GM12878 (cell line): ENCODE measurements around the gene MEIOB. TPM values are rescaled to one million over a fixed set of nuclear protein-coding genes. Genes with fewer than 3 reads are reported as not detected.

Source experiments
- ATAC-seq: fragments of 200-7000 bp; cut with Tn5 transposase; 3 replicates; pipeline ENCODE4 v1.9.1; 2020; ENCODE audit warnings: mild to moderate bottlenecking, moderate library complexity
- BruUV-seq: library from RNA; stranded (reverse); fragments of 400-500 nt; replicated peaks from 2 replicates; lab custom pipeline; 2021; lab: Mats Ljungman, UMichigan
- CTCF ChIA-PET: fragments of 300-600 bp; sonication (Branson Sonifier 250); formaldehyde crosslinking; extraction: SDS; loops from one replicate; lab custom pipeline; 2021; ENCODE audit warnings: inconsistent platforms; lab: Yijun Ruan, JAX
- POLR2A ChIA-PET: fragments of 350-600 bp; formaldehyde crosslinking; extraction: SDS; loops from one replicate; lab custom pipeline; 2021; ENCODE audit warnings: inconsistent platforms; lab: Charles Lee
- RAD21 ChIA-PET: fragments of 300-600 bp; sonication (Branson Sonifier 250); formaldehyde crosslinking; loops from one replicate; lab custom pipeline; 2023; ENCODE audit warnings: antibody characterized with exemption; ENCODE audit not compliant: unreplicated experiment; lab: Charles Lee
- SMC1A ChIA-PET: fragments of 300-600 bp; sonication (Branson Sonifier 250); formaldehyde crosslinking; loops from one replicate; lab custom pipeline; 2023; ENCODE audit not compliant: unreplicated experiment, uncharacterized antibody; lab: Charles Lee
- DNase-seq: peaks from one replicate; pipeline ENCODE4 v3.0.0-alpha.2; 2011; ENCODE audit warnings: low read depth, low spot score
- FAIRE-seq: peaks from 3 replicates; lab custom pipeline; 2011; peaks lifted over from hg19 to GRCh38; lab: Jason Lieb, UNC
- H2AFZ ChIP-seq: 2 replicates; pipeline ENCODE4 v1.6.0; 2011; ENCODE audit warnings: low read depth, low read length, control low read depth; ENCODE audit not compliant: control insufficient read depth
- H3K27ac ChIP-seq: 2 replicates; pipeline ENCODE4 v1.5.1; 2011; ENCODE audit warnings: control low read depth; ENCODE audit not compliant: control insufficient read depth, insufficient read depth
- H3K27me3 ChIP-seq, 2 experiments: replicated peaks in 1 of 2; 2 replicates each; pipeline versions ENCODE4 v1.6.0 to v1.6.1; 2011; ENCODE audit warnings: low read length in 1 of 2; ENCODE audit not compliant: control insufficient read depth in 2 of 2, insufficient read depth in 2 of 2
- H3K36me3 ChIP-seq, 2 experiments: 2 replicates each; pipeline ENCODE4 v1.5.1; 2011; ENCODE audit warnings: low read length in 1 of 2; ENCODE audit not compliant: control insufficient read depth in 2 of 2, insufficient read depth in 2 of 2
- H3K4me1 ChIP-seq: 2 replicates; pipeline ENCODE4 v1.6.1; 2011; ENCODE audit warnings: mild to moderate bottlenecking, low read length, moderate library complexity, mixed read lengths; ENCODE audit not compliant: control insufficient read depth, insufficient read depth
- H3K4me2 ChIP-seq: 2 replicates; pipeline ENCODE4 v1.6.0; 2011; ENCODE audit warnings: control low read depth; ENCODE audit not compliant: control insufficient read depth, insufficient read depth
- H3K4me3 ChIP-seq: fragments of 200-600 bp; sonication (generic); 2 replicates; pipeline ENCODE4 v1.5.1; 2016
- H3K79me2 ChIP-seq: 2 replicates; pipeline ENCODE4 v1.6.0; 2011; ENCODE audit warnings: low read length; ENCODE audit not compliant: control insufficient read depth, insufficient read depth
- H3K9ac ChIP-seq: 2 replicates; pipeline ENCODE4 v1.8.0; 2011; ENCODE audit warnings: low read length, control low read depth, mixed read lengths; ENCODE audit not compliant: control insufficient read depth, insufficient read depth
- H3K9me3 ChIP-seq: replicated peaks from 3 replicates; pipeline ENCODE4 v1.5.1; 2011; ENCODE audit warnings: mild to moderate bottlenecking, low read length; ENCODE audit not compliant: control insufficient read depth, insufficient read depth
- H4K20me1 ChIP-seq: 2 replicates; pipeline ENCODE4 v1.6.0; 2011; ENCODE audit not compliant: control insufficient read depth, insufficient read depth
- CEBPZ ChIP-seq: fragments of 150-350 bp; IDR thresholded peaks from 2 replicates; pipeline ENCODE4 v1.6.1; 2016; ENCODE audit warnings: low read depth, low read length
- NFIC ChIP-seq: IDR thresholded peaks from 2 replicates; pipeline ENCODE4 v1.6.1; 2012; ENCODE audit warnings: low read depth, mild to moderate bottlenecking, inconsistent platforms, low read length, moderate library complexity
- RAD21 ChIP-seq: IDR thresholded peaks from 2 replicates; pipeline ENCODE4 v1.6.1; 2011; ENCODE audit warnings: mild to moderate bottlenecking, low read depth, low read length, moderate library complexity; ENCODE audit not compliant: insufficient read depth
- RCOR1 ChIP-seq: conservative IDR thresholded peaks from 2 replicates; pipeline ENCODE4 v1.6.1; 2012; ENCODE audit warnings: low read depth, low read length, improper control_type of control experiment
- SMAD1 ChIP-seq: fragments of 450-650 bp; IDR thresholded peaks from 2 replicates; pipeline ENCODE4 v1.6.1; 2018; ENCODE audit warnings: mild to moderate bottlenecking, low read depth; ENCODE audit not compliant: partially characterized antibody
- SMARCA5 ChIP-seq: fragments of 450-650 bp; IDR thresholded peaks from 2 replicates; pipeline ENCODE4 v1.6.1; 2017; ENCODE audit warnings: mild to moderate bottlenecking
- STAT3 ChIP-seq: IDR thresholded peaks from 2 replicates; pipeline ENCODE4 v1.6.1; 2011; ENCODE audit warnings: low read depth, low read length, improper control_type of control experiment
- YY1 ChIP-seq: IDR thresholded peaks from 2 replicates; pipeline ENCODE4 v1.6.1; 2011; ENCODE audit warnings: low read depth, mild to moderate bottlenecking, low read length
- ZNF217 ChIP-seq: fragments of 450-650 bp; IDR thresholded peaks from 2 replicates; pipeline ENCODE4 v1.6.1; 2017; ENCODE audit warnings: antibody characterized with exemption, mild to moderate bottlenecking
- ZZZ3 ChIP-seq: IDR thresholded peaks from 2 replicates; pipeline ENCODE4 v1.6.1; 2011; ENCODE audit warnings: low read depth; ENCODE audit not compliant: control insufficient read depth, insufficient read length
- WGBS: methylation state at CpG from one replicate; pipeline ENCODE4 v1.1.6; 2016; ENCODE audit warnings: low lambda C conversion rate; ENCODE audit not compliant: insufficient replicate concordance, insufficient coverage; ENCODE audit errors: missing lambda C conversion rate; 5-methylcytosine and 5-hydroxymethylcytosine counted together
- in situ Hi-C: fragments of 300-500 bp; cut with MboI; formaldehyde crosslinking; loops from 9 replicates; pipeline ENCODE4 v1.14.3; 2018; ENCODE audit warnings: mixed read lengths
- intact Hi-C: fragments of 100-400 bp; cut with micrococcal nuclease; formaldehyde crosslinking; loops from one replicate; pipeline ENCODE4 v1.14.2; 2022; ENCODE audit not compliant: unreplicated experiment
- polyA plus RNA-seq, 11 experiments: library from polyadenylated mRNA; depleted of rRNA in 4 of 11; unstranded in 6 of 11; stranded (reverse) in 5 of 11; fragments of >200 nt; fragmentation: Nextera tagmentation in 4 of 11; fragmentation: Illumina TruSeq in 1 of 11; extraction: Ambion mirVana in 4 of 11; extraction: Trizol in 1 of 11; gene quantifications; 1 replicate in 1 of 11; 2 replicates in 10 of 11; pipeline versions ENCODE4 v1.2.1 to v1.2.3, GENCODE V29; 2011 to 2016; ENCODE audit warnings: inconsistent platforms in 2 of 11, missing spikeins in 2 of 11, low read depth in 1 of 11
- total RNA-seq, 4 experiments: library from RNA; depleted of rRNA in 3 of 4; stranded (reverse); fragments of >200 nt in 3 of 4; fragmentation: Illumina TruSeq in 1 of 4; extraction: Trizol in 1 of 4; gene quantifications; 2 replicates each; pipeline versions ENCODE4 v1.2.1 to v1.2.3, GENCODE V29; 2013 to 2021

The MEIOB gene
- total and polyA plus RNA-seq, 10 of the 15 experiments (the other 5 are each of a cell fraction or from before 2014, with no cell fraction given), result 0.04 to 0.26 (median 0.09) TPM; not detected in 5

- H3K4me1 ChIP-seq, result no peaks in the 10 kb centered on the region
- no peaks in the 10 kb centered on the region for H3K27me3 ChIP-seq
- ChIA-PET SMC1A (no interaction called here), RAD21 (no interaction called here), POLR2A (no interaction called here), CTCF (no interaction called here)
- in situ Hi-C loops, result no loop called here
- ATAC-seq (no peak), FAIRE-seq (no peak), DNase-seq (no peak)
- H2AFZ ChIP-seq, result no peak overlapping the region
- no peaks in the 10 kb centered on the region for H3K79me2 ChIP-seq
- no peak overlapping the region for H3K4me2 ChIP-seq
- peaks cover 0 to 1% of the 10 kb centered on the region in 2 experiments; a peak in 3 of 4 replicates for H3K36me3 ChIP-seq
- intact Hi-C loops, result no loop called here
- H3K9ac ChIP-seq, result no peak overlapping the region
- 87% methylated on average over 10 of the region's 10 CpGs for WGBS
- H3K27ac ChIP-seq, result no peak overlapping the region
- no peak for TF ChIP-seq YY1
- TF ChIP-seq SMAD1, result no peak
- TF ChIP-seq SMARCA5, result no peak
- TF ChIP-seq ZNF217, result no peak
- TF ChIP-seq NFIC, result no peak
- TF ChIP-seq RCOR1, result no peak
- TF ChIP-seq STAT3, result no peak
- TF ChIP-seq CEBPZ, result no peak
- no peak for TF ChIP-seq RAD21
- no peak for TF ChIP-seq ZZZ3
- H3K4me3 ChIP-seq, result no peak overlapping the region
- H3K9me3 ChIP-seq, result no peaks in the 10 kb centered on the region; the same call in 2 of the 3 replicates
- no TSS peak for BruUV-seq
- no peaks in the 10 kb centered on the region for H4K20me1 ChIP-seq
Measured at GRCh38 chr16:1807626-1808025, 64.3 kb downstream of the MEIOB start.
